ENCODE measurements around the gene PTCD2.

DNA sequence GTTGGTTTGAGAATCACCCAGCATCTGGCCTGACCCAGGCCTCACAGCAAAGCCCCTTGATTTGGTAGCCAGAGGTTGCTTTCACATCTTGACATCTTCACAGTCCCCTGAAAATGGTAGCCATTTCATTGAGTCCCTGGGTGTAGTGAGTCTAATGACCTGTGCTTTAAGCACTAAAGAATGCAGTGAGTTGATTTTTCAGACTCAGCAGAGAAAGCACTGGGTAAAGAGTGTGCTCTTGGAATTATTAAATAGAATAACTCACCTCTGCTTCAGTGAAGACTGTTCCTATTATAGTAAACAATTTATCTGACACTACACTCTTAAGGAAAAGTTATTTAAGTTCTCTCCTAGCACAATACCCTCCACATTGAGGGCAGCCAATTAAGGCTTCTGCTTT is 56.2 kb downstream of the PTCD2 start:
- TF ChIP-seq, protein P1, sequence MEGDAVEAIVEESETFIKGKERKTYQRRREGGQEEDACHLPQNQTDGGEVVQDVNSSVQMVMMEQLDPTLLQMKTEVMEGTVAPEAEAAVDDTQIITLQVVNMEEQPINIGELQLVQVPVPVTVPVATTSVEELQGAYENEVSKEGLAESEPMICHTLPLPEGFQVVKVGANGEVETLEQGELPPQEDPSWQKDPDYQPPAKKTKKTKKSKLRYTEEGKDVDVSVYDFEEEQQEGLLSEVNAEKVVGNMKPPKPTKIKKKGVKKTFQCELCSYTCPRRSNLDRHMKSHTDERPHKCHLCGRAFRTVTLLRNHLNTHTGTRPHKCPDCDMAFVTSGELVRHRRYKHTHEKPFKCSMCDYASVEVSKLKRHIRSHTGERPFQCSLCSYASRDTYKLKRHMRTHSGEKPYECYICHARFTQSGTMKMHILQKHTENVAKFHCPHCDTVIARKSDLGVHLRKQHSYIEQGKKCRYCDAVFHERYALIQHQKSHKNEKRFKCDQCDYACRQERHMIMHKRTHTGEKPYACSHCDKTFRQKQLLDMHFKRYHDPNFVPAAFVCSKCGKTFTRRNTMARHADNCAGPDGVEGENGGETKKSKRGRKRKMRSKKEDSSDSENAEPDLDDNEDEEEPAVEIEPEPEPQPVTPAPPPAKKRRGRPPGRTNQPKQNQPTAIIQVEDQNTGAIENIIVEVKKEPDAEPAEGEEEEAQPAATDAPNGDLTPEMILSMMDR (IDR thresholded peaks at IDR 0.05) = no peak
- TF ChIP-seq POLR2A (IDR thresholded peaks at IDR 0.05) = no peak

Data from esophagus squamous epithelium (tissue), 4 donors.